GM12874 (cell line): Measurements from ENCODE around the gene GPC6.

ENCODE experiments used
- TF ChIP-seq, protein P1 (sequence below): IDR thresholded peaks from 2 replicates; pipeline ENCODE4 v1.5.1; 2011; ENCODE audit warnings: low read depth, mild to moderate bottlenecking, control low read depth, low read length, moderate library complexity; ENCODE audit not compliant: insufficient read depth

The GPC6 gene

DNA sequence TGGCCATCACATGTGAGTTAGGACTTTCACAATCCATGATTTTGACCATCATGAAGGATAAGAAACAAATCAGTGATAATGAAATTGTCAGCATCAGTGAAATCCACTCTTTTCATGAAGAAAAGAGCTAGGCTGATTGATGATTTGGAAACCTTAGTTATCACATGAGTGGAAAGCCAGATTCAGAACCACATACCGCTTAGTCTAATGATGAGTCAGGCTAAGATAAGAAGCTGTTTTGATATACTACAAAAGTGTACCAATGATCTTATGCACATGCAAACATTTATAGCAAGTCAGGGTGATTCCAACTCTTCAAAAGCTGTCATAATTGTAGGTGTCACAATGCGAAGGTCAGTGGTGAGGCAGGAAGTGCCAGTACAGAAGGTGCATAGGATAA, 519.3 kb downstream of the GPC6 start:
- TF ChIP-seq, protein P1, sequence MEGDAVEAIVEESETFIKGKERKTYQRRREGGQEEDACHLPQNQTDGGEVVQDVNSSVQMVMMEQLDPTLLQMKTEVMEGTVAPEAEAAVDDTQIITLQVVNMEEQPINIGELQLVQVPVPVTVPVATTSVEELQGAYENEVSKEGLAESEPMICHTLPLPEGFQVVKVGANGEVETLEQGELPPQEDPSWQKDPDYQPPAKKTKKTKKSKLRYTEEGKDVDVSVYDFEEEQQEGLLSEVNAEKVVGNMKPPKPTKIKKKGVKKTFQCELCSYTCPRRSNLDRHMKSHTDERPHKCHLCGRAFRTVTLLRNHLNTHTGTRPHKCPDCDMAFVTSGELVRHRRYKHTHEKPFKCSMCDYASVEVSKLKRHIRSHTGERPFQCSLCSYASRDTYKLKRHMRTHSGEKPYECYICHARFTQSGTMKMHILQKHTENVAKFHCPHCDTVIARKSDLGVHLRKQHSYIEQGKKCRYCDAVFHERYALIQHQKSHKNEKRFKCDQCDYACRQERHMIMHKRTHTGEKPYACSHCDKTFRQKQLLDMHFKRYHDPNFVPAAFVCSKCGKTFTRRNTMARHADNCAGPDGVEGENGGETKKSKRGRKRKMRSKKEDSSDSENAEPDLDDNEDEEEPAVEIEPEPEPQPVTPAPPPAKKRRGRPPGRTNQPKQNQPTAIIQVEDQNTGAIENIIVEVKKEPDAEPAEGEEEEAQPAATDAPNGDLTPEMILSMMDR: no peak

DNA sequence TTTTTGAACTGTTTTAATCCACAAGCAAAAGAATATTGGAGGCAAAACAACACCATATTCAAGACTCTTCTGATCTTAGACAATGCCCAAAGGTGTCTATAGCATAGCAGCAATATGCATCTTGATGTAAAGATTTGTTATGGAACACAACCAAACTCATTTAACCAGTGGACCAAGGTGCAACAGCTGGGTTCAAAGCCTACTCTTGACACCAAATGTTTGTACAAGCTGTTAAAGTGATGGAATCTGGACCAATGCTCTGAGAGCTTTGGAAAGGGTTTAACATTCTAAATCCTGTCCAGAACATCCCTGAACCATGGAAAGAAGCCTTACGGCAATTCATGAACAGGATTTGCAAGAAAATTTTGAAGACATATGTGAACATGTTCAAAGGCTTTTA, 520.0 kb downstream of the GPC6 start:
- TF ChIP-seq, protein P1: no peak

GRCh38 chr13:93750676-93751075, 524.1 kb downstream of the GPC6 start:
- TF ChIP-seq, protein P1: no peak

- TF ChIP-seq, protein P1: no peak
Observed at GRCh38 chr13:93751117-93751516, 524.5 kb downstream of the GPC6 start.

GRCh38 chr13:93752541-93752940, 525.9 kb downstream of the GPC6 start:
- TF ChIP-seq, protein P1: no peak

GRCh38 chr13:93753639-93754038, 527.0 kb downstream of the GPC6 start:
- TF ChIP-seq, protein P1: no peak

DNA sequence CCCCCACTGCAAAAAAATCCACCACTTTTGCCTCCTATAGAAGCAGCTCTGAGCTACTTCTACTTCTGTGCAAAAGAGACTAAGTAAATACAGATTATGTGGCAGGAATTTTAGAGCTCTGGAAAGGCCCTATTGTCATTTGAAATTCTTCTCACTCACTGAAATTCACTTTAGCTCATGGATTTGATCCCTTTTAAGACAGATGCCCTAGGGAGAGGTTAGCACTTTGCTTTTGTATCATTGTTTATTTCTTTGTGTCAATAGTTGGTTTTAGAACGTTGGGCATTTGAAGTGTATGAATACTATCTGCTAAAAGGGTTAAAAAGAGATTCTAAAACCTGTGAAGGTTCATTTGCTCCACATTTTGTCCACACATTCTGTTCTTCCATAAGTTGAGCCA, 528.7 kb downstream of the GPC6 start:
- TF ChIP-seq, protein P1: no peak

GRCh38 chr13:93758575-93758974, 532.0 kb downstream of the GPC6 start:
- TF ChIP-seq, protein P1: no peak
